IgD-negative memory B cell (primary cell): ENCODE results near the gene DRAM1. TPM values are rescaled to one million over a fixed set of nuclear protein-coding genes. Genes with fewer than 3 reads are reported as not detected.
"Not testable (repeated sequence)": the region's sequence is repeated elsewhere in the genome, so short reads cannot be mapped to it uniquely, and the experiment has no call there.

Source experiments
- H3K27ac Mint-ChIP-seq, 3 donors: one replicate each; pipeline ENCODE4 v1.8.0; 2020 to 2022; ENCODE audit warnings: mild to moderate bottlenecking in 3 of 3, mixed read lengths in 3 of 3, moderate library complexity in 1 of 3
- H3K27me3 Mint-ChIP-seq: one replicate; pipeline ENCODE4 v1.8.0; 2021; ENCODE audit warnings: mixed read lengths
- H3K36me3 Mint-ChIP-seq: one replicate; pipeline ENCODE4 v1.8.0; 2020; ENCODE audit warnings: mild to moderate bottlenecking, mixed read lengths
- H3K4me1 Mint-ChIP-seq, 3 donors: one replicate each; pipeline ENCODE4 v1.8.0; 2020 to 2022; ENCODE audit warnings: mixed read lengths in 3 of 3, mild to moderate bottlenecking in 1 of 3
- H3K4me3 Mint-ChIP-seq, 4 donors: one replicate each; pipeline ENCODE4 v1.8.0; 2020 to 2022; ENCODE audit warnings: mild to moderate bottlenecking in 4 of 4, mixed read lengths in 4 of 4, moderate library complexity in 3 of 4
- H3K9me3 Mint-ChIP-seq, 3 donors: one replicate each; pipeline ENCODE4 v1.8.0; 2020 to 2021; ENCODE audit warnings: mixed read lengths in 3 of 3, mild to moderate bottlenecking in 1 of 3
- polyA plus RNA-seq: library from polyadenylated mRNA; unstranded; fragments of 300-500 nt; fragmentation: Illumina TruSeq; gene quantifications from one replicate; pipeline ENCODE4 v1.2.3, GENCODE V29; 2021

Gene DRAM1
- polyA plus RNA-seq, 1 donor from 2014 or later: 7.4 TPM

- peaks cover 14 to 30% (median 30%) of the 10 kb centered on the region in 3 donors for H3K4me1 Mint-ChIP-seq
- H3K27me3 Mint-ChIP-seq: no peaks in the 10 kb centered on the region
- peak overlapping the region in 1 of 3 donors; percentile 40 for H3K27ac Mint-ChIP-seq
- H3K4me3 Mint-ChIP-seq: peak overlapping the region in 3 of 4 donors; percentile 41 to 93 (median 84)
- no peaks in the 10 kb centered on the region for H3K36me3 Mint-ChIP-seq
- no peaks in the 10 kb centered on the region for H3K9me3 Mint-ChIP-seq
These were observed 31.0 kb downstream of the DRAM1 start for GRCh38 chr12:101908395-101908794.

- H3K36me3 Mint-ChIP-seq: no peaks in the 10 kb centered on the region
- peaks cover 14 to 30% (median 30%) of the 10 kb centered on the region in 3 donors for H3K4me1 Mint-ChIP-seq
- H3K27ac Mint-ChIP-seq: peak overlapping the region; percentile 3 to 87 (median 83)
- H3K4me3 Mint-ChIP-seq: peak overlapping the region; percentile 84 to 93 (median 88)
- H3K27me3 Mint-ChIP-seq: no peaks in the 10 kb centered on the region
- no peaks in the 10 kb centered on the region for H3K9me3 Mint-ChIP-seq
These were observed 32.3 kb downstream of the DRAM1 start for GRCh38 chr12:101909646-101910045.

- Mint-ChIP-seq H3K9me3 (no peaks in the 10 kb centered on the region), H3K27me3 (no peaks in the 10 kb centered on the region), H3K27ac (peak overlapping the region in 1 of 3 donors; percentile 64), H3K4me3 (no peak overlapping the region), H3K36me3 (peaks cover 2% of the 10 kb centered on the region), H3K4me1 (peaks cover 5 to 10% (median 9%) of the 10 kb centered on the region in 3 donors)
These were observed 38.5 kb downstream of the DRAM1 start for GRCh38 chr12:101915841-101916240.

- H3K4me1 Mint-ChIP-seq: peaks cover 8 to 10% (median 10%) of the 10 kb centered on the region in 3 donors
- H3K27ac Mint-ChIP-seq, H3K27me3 Mint-ChIP-seq, H3K9me3 Mint-ChIP-seq, H3K36me3 Mint-ChIP-seq, H3K4me3 Mint-ChIP-seq: not testable (repeated sequence)
These were observed 41.4 kb downstream of the DRAM1 start for GRCh38 chr12:101918805-101919204.

- Mint-ChIP-seq H3K4me1 (peaks cover 8 to 10% (median 10%) of the 10 kb centered on the region in 3 donors), H3K27ac (no peak overlapping the region)
These were observed 42.1 kb downstream of the DRAM1 start for GRCh38 chr12:101919447-101919846.

GRCh38 chr12:101920906-101921305, 43.5 kb downstream of the DRAM1 start:
- Mint-ChIP-seq H3K4me3 (no peak overlapping the region), H3K27ac (no peak overlapping the region), H3K4me1 (peaks cover 8 to 10% (median 10%) of the 10 kb centered on the region in 3 donors), H3K9me3 (no peaks in the 10 kb centered on the region), H3K27me3 (no peaks in the 10 kb centered on the region), H3K36me3 (no peaks in the 10 kb centered on the region)

More at GRCh38 chr12:101919447-101919846, 42.1 kb downstream of the DRAM1 start:
- Mint-ChIP-seq H3K4me3 (no peak overlapping the region), H3K36me3 (peaks cover 2% of the 10 kb centered on the region), H3K9me3 (no peaks in the 10 kb centered on the region), H3K27me3 (no peaks in the 10 kb centered on the region)

GRCh38 chr12:101923045-101923718, 45.8 kb downstream of the DRAM1 start:
- Mint-ChIP-seq H3K27ac (no peak overlapping the region), H3K27me3 (no peaks in the 10 kb centered on the region), H3K4me3 (no peak overlapping the region), H3K36me3 (no peaks in the 10 kb centered on the region), H3K9me3 (no peaks in the 10 kb centered on the region), H3K4me1 (peaks cover 0 to 10% (median 4%) of the 10 kb centered on the region in 3 donors)

- Mint-ChIP-seq H3K9me3 (peaks cover 0 to 10% (median 7%) of the 10 kb centered on the region in 3 donors), H3K4me3 (no peak overlapping the region), H3K36me3 (peaks cover 3% of the 10 kb centered on the region), H3K27ac (no peak overlapping the region), H3K27me3 (no peaks in the 10 kb centered on the region), H3K4me1 (peaks cover 3 to 16% (median 11%) of the 10 kb centered on the region in 3 donors)
These were observed 47.2 kb downstream of the DRAM1 start for GRCh38 chr12:101924618-101925017.

GRCh38 chr12:101925361-101925760, 48.0 kb downstream of the DRAM1 start:
- Mint-ChIP-seq H3K4me1 (peaks cover 3 to 16% (median 12%) of the 10 kb centered on the region in 3 donors), H3K4me3 (no peak overlapping the region), H3K36me3 (peaks cover 3% of the 10 kb centered on the region), H3K9me3 (peaks cover 0 to 10% (median 7%) of the 10 kb centered on the region in 3 donors), H3K27ac (no peak overlapping the region), H3K27me3 (no peaks in the 10 kb centered on the region)

GRCh38 chr12:101925935-101926334, 48.6 kb downstream of the DRAM1 start:
- H3K27ac Mint-ChIP-seq: no peak overlapping the region
- peaks cover 6 to 20% (median 17%) of the 10 kb centered on the region in 3 donors for H3K4me1 Mint-ChIP-seq
- H3K36me3 Mint-ChIP-seq: peaks cover 3% of the 10 kb centered on the region

GRCh38 chr12:101927036-101927435, 49.7 kb downstream of the DRAM1 start:
- H3K4me3 Mint-ChIP-seq: no peak overlapping the region
- peaks cover 3% of the 10 kb centered on the region for H3K36me3 Mint-ChIP-seq
- no peak overlapping the region for H3K27ac Mint-ChIP-seq
- H3K9me3 Mint-ChIP-seq: peaks cover 0 to 12% (median 7%) of the 10 kb centered on the region in 3 donors
- H3K27me3 Mint-ChIP-seq: no peaks in the 10 kb centered on the region
- H3K4me1 Mint-ChIP-seq: peaks cover 12 to 30% (median 26%) of the 10 kb centered on the region in 3 donors

More at GRCh38 chr12:101925935-101926334, 48.6 kb downstream of the DRAM1 start:
- Mint-ChIP-seq H3K9me3 (peaks cover 0 to 12% (median 7%) of the 10 kb centered on the region in 3 donors), H3K4me3 (no peak overlapping the region), H3K27me3 (no peaks in the 10 kb centered on the region)

GRCh38 chr12:101927999-101928398, 50.6 kb downstream of the DRAM1 start:
- peaks cover 3% of the 10 kb centered on the region for H3K36me3 Mint-ChIP-seq
- no peak overlapping the region for H3K4me3 Mint-ChIP-seq
- H3K4me1 Mint-ChIP-seq: peaks cover 17 to 34% (median 34%) of the 10 kb centered on the region in 3 donors
- H3K9me3 Mint-ChIP-seq: peaks cover 0 to 12% (median 7%) of the 10 kb centered on the region in 3 donors
- H3K27ac Mint-ChIP-seq: no peak overlapping the region
- no peaks in the 10 kb centered on the region for H3K27me3 Mint-ChIP-seq

- peaks cover 0 to 12% (median 7%) of the 10 kb centered on the region in 3 donors for H3K9me3 Mint-ChIP-seq
- H3K27ac Mint-ChIP-seq: no peak overlapping the region
- peaks cover 3% of the 10 kb centered on the region for H3K36me3 Mint-ChIP-seq
- peaks cover 19 to 39% (median 35%) of the 10 kb centered on the region in 3 donors for H3K4me1 Mint-ChIP-seq
- H3K4me3 Mint-ChIP-seq: no peak overlapping the region
- H3K27me3 Mint-ChIP-seq: no peaks in the 10 kb centered on the region
These were observed 51.2 kb downstream of the DRAM1 start for GRCh38 chr12:101928556-101928955.

GRCh38 chr12:101929365-101930041, 52.1 kb downstream of the DRAM1 start:
- Mint-ChIP-seq H3K27me3 (no peaks in the 10 kb centered on the region), H3K27ac (peak overlapping the region in 2 of 3 donors; percentile 30 to 33), H3K9me3 (peaks cover 0 to 12% (median 7%) of the 10 kb centered on the region in 3 donors), H3K4me3 (no peak overlapping the region), H3K4me1 (peaks cover 25 to 49% (median 40%) of the 10 kb centered on the region in 3 donors), H3K36me3 (peaks cover 3% of the 10 kb centered on the region)
